H1 (cell line): ENCODE results near the gene RPL26. TPM values are rescaled to one million over a fixed set of nuclear protein-coding genes. Genes with fewer than 3 reads are reported as not detected.

ENCODE experiments used
- BRCA1 ChIP-seq: IDR thresholded peaks from 2 replicates; pipeline ENCODE4 v1.6.1; 2012; ENCODE audit warnings: low read depth, low read length, improper control_type of control experiment
- CHD7 ChIP-seq: fragments of 300-600 bp; sonication (generic); IDR thresholded peaks from 2 replicates; pipeline ENCODE4 v1.7.1; 2012; ENCODE audit warnings: low read length, moderate library complexity, mild to moderate bottlenecking, inconsistent platforms; ENCODE audit not compliant: insufficient replicate concordance
- EP300 ChIP-seq, 2 experiments: IDR thresholded peaks; 1 replicate in 1 of 2; 2 replicates in 1 of 2; pipeline ENCODE4 v1.6.1; 2011 to 2012; ENCODE audit warnings: low read depth in 2 of 2, low read length in 2 of 2, mild to moderate bottlenecking in 2 of 2, borderline replicate concordance in 1 of 2, inconsistent platforms in 1 of 2, moderate library complexity in 1 of 2
- POLR2A ChIP-seq, 2 experiments: IDR thresholded peaks; 1 replicate in 1 of 2; 2 replicates in 1 of 2; pipeline ENCODE4 v1.6.1; 2011; ENCODE audit warnings: low read depth in 2 of 2, low read length in 2 of 2, mild to moderate bottlenecking in 2 of 2; ENCODE audit errors: control extremely low read depth in 1 of 2
- POLR2AphosphoS5 ChIP-seq: IDR thresholded peaks from 2 replicates; pipeline ENCODE4 v1.6.1; 2011; ENCODE audit warnings: low read depth, low read length
- SP1 ChIP-seq: IDR thresholded peaks from 2 replicates; pipeline ENCODE4 v1.6.1; 2011; ENCODE audit warnings: low read depth, low read length
- TAF7 ChIP-seq: optimal IDR thresholded peaks from 2 replicates; pipeline ENCODE3; 2011; ENCODE audit warnings: low read depth, mild to moderate bottlenecking, inconsistent platforms, low read length, moderate library complexity, borderline replicate concordance
- polyA plus RNA-seq, 7 experiments: library from polyadenylated mRNA; depleted of rRNA in 3 of 7; stranded (reverse) in 5 of 7; unstranded in 2 of 7; fragments of >200 nt in 5 of 7; fragments of 200-250 nt in 2 of 7; gene quantifications; 1 replicate in 5 of 7; 2 replicates in 1 of 7; 4 replicates in 1 of 7; pipeline versions ENCODE4 v1.2.1 to v1.2.3, GENCODE V29; 2011 to 2013; ENCODE audit warnings: missing spikeins in 2 of 7, mixed read lengths in 2 of 7
- total RNA-seq: library from RNA; stranded (reverse); fragmentation: NEBNext Ultra II Directional; extraction: Animal tissue kit (Norgen Biotek cat#: 25700); gene quantifications from 2 replicates; pipeline ENCODE4 v1.2.1, GENCODE V29; 2021

RPL26 gene
- total and polyA plus RNA-seq, 2 of the 8 experiments (the other 6 are each of a cell fraction or from before 2014, with no cell fraction given) = 1,963 to 2,554 TPM

- TF ChIP-seq CHD7 = no peak
- TF ChIP-seq BRCA1 = no peak
- no peak for TF ChIP-seq POLR2A (IDR thresholded peaks at IDR 0.05; ENCODE audit: control extremely low read depth in 1 of 2, low read depth in 2 of 2, low read length in 2 of 2)
- peak; percentile 59; the same call in 1 of the 2 replicates for TF ChIP-seq SP1
- TF ChIP-seq TAF7 = no peak
- no peak for TF ChIP-seq POLR2AphosphoS5
- no peak for TF ChIP-seq EP300 (IDR thresholded peaks at IDR 0.05; ENCODE audit: borderline replicate concordance in 1 of 2, low read depth in 2 of 2, low read length in 2 of 2)
Measured at GRCh38 chr17:8377422-8377821, 5.6 kb downstream of the RPL26 start (continued).
